Measurements from ENCODE around the gene PIEZO1. TPM values are rescaled to one million over a fixed set of nuclear protein-coding genes. Genes with fewer than 3 reads are reported as not detected.
A peak's percentile ranks its signal among the peaks of the same experiment; 100 is the strongest.

Gene PIEZO1
- total and polyA plus RNA-seq, 9 of the 15 experiments (the other 6 are each of a cell fraction or from before 2014, with no cell fraction given) = 3.6 to 432 (median 131) TPM

- TF ChIP-seq NFXL1 (CRISPR knock-in tag; IDR thresholded peaks at IDR 0.05) (no peak), PBX2 (CRISPR knock-in tag; IDR thresholded peaks at IDR 0.05; ENCODE audit: low read depth) (no peak), PBX2 (tag; conservative IDR thresholded peaks at IDR 0.05; ENCODE audit: low read depth) (no peak), BACH1 (tag; IDR thresholded peaks at IDR 0.05) (no peak), REST (IDR thresholded peaks at IDR 0.05; ENCODE audit: borderline replicate concordance) (no peak), REST (CRISPR knock-in tag; IDR thresholded peaks at IDR 0.05; ENCODE audit: low read depth) (no peak), ATF2 (CRISPR knock-in tag; IDR thresholded peaks at IDR 0.05) (no peak), POLR2B (IDR thresholded peaks at IDR 0.05; ENCODE audit: low read depth, partially characterized antibody) (peak; percentile 40), ETV1 (tag; conservative IDR thresholded peaks at IDR 0.05; ENCODE audit: low read depth) (no peak), ZNF184 (CRISPR knock-in tag; IDR thresholded peaks at IDR 0.05) (no peak), SIX5 (IDR thresholded peaks at IDR 0.05; ENCODE audit: borderline replicate concordance in 1 of 2, insufficient read depth in 1 of 2, low read depth in 1 of 2, low read length in 2 of 2) (peak; percentile 4 to 24; a peak in 2 of 4 replicates), ZNF280B (CRISPR knock-in tag; IDR thresholded peaks at IDR 0.05) (no peak), ZNF584 (CRISPR knock-in tag; IDR thresholded peaks at IDR 0.05; ENCODE audit: low read depth) (no peak)
These were observed 18.4 kb upstream of the PIEZO1 start, which contains the start of gene CDT1 (continued) for GRCh38 chr16:88803264-88803987.
